H9 (cell line): ENCODE data around the gene PPP1R13B. TPM values are rescaled to one million over a fixed set of nuclear protein-coding genes. Genes with fewer than 3 reads are reported as not detected.

Experiments
- DNase-seq: peaks from one replicate; pipeline ENCODE4 v3.0.0-alpha.2; 2017
- H2AFZ ChIP-seq: one replicate; pipeline ENCODE4 v1.6.1; 2013; ENCODE audit warnings: mild to moderate bottlenecking, low read length, control low read depth, moderate library complexity
- H2AK5ac ChIP-seq: 2 replicates; pipeline ENCODE4 v1.6.1; 2013; ENCODE audit warnings: low read length, control low read depth, mixed read lengths; ENCODE audit not compliant: insufficient read length
- H2BK120ac ChIP-seq: one replicate; pipeline ENCODE4 v1.6.1; 2013; ENCODE audit warnings: low read depth, mild to moderate bottlenecking, low read length, control low read depth, inconsistent platforms; ENCODE audit not compliant: poor library complexity, severe bottlenecking
- H2BK12ac ChIP-seq: 2 replicates; pipeline ENCODE4 v1.6.1; 2013; ENCODE audit warnings: low read length, control low read depth, mixed read lengths, low read depth; ENCODE audit not compliant: insufficient read length
- H2BK15ac ChIP-seq: 2 replicates; pipeline ENCODE4 v1.6.1; 2013; ENCODE audit warnings: low read depth, low read length, control low read depth
- H2BK20ac ChIP-seq: one replicate; pipeline ENCODE4 v1.6.1; 2013; ENCODE audit warnings: low read depth, mild to moderate bottlenecking, low read length, control low read depth, inconsistent platforms; ENCODE audit not compliant: poor library complexity, severe bottlenecking
- H2BK5ac ChIP-seq: 2 replicates; pipeline ENCODE4 v1.6.1; 2013; ENCODE audit warnings: low read length, control low read depth, mixed read lengths; ENCODE audit not compliant: insufficient read length
- H3K14ac ChIP-seq: 2 replicates; pipeline ENCODE4 v1.6.1; 2013; ENCODE audit warnings: low read length, control low read depth; ENCODE audit not compliant: insufficient read depth
- H3K18ac ChIP-seq: 2 replicates; pipeline ENCODE4 v1.6.1; 2013; ENCODE audit warnings: low read depth, mild to moderate bottlenecking, mixed read lengths, low read length, control low read depth; ENCODE audit not compliant: insufficient read length
- H3K23ac ChIP-seq: 2 replicates; pipeline ENCODE4 v1.6.1; 2013; ENCODE audit warnings: low read length, control low read depth, mixed read lengths, low read depth; ENCODE audit not compliant: insufficient read length
- H3K23me2 ChIP-seq: 2 replicates; pipeline ENCODE4 v1.6.1; 2013; ENCODE audit warnings: low read depth, mild to moderate bottlenecking, mixed read lengths, low read length, control low read depth; ENCODE audit not compliant: insufficient read length, poor library complexity, severe bottlenecking
- H3K27ac ChIP-seq: 2 replicates; pipeline ENCODE4 v1.5.1; 2013; ENCODE audit warnings: low read length, control low read depth, mixed read lengths, low read depth; ENCODE audit not compliant: insufficient read length
- H3K27me3 ChIP-seq: 2 replicates; pipeline ENCODE4 v1.6.1; 2013; ENCODE audit warnings: low read length, control low read depth, inconsistent platforms; ENCODE audit not compliant: insufficient read depth
- H3K4ac ChIP-seq: 2 replicates; pipeline ENCODE4 v1.6.1; 2013; ENCODE audit warnings: low read depth, mild to moderate bottlenecking, control low read depth, inconsistent platforms, low read length, moderate library complexity
- H3K4me1 ChIP-seq: 2 replicates; pipeline ENCODE4 v1.6.1; 2013; ENCODE audit warnings: low read length, control low read depth, inconsistent platforms; ENCODE audit not compliant: insufficient read depth
- H3K4me2 ChIP-seq: 2 replicates; pipeline ENCODE4 v1.6.1; 2013; ENCODE audit warnings: low read length, control low read depth, mixed read lengths; ENCODE audit not compliant: insufficient read length, insufficient read depth
- H3K56ac ChIP-seq: 2 replicates; pipeline ENCODE4 v1.6.1; 2013; ENCODE audit warnings: low read depth, mild to moderate bottlenecking, mixed read lengths, low read length, control low read depth; ENCODE audit not compliant: insufficient read length
- H3K79me1 ChIP-seq: 2 replicates; pipeline ENCODE4 v1.6.1; 2013; ENCODE audit warnings: low read depth, mild to moderate bottlenecking, moderate library complexity, low read length, control low read depth, inconsistent platforms; ENCODE audit not compliant: insufficient read depth, poor library complexity, severe bottlenecking
- H3K79me2 ChIP-seq: 2 replicates; pipeline ENCODE4 v1.6.1; 2013; ENCODE audit warnings: low read length, control low read depth, inconsistent platforms; ENCODE audit not compliant: insufficient read depth
- H3K9ac ChIP-seq: 2 replicates; pipeline ENCODE4 v1.6.1; 2013; ENCODE audit warnings: low read length, control low read depth, mixed read lengths; ENCODE audit not compliant: insufficient read length; ENCODE audit errors: extremely low read depth
- H3K9me3 ChIP-seq: one replicate; pipeline ENCODE4 v1.6.1; 2013; ENCODE audit warnings: low read depth, low read length, inconsistent platforms; ENCODE audit not compliant: control insufficient read depth
- H3T11ph ChIP-seq: one replicate; pipeline ENCODE4 v1.6.1; 2013; ENCODE audit warnings: mild to moderate bottlenecking, low read length, control low read depth, inconsistent platforms
- H4K20me1 ChIP-seq: one replicate; pipeline ENCODE4 v1.6.1; 2013; ENCODE audit not compliant: control insufficient read depth, insufficient read length, insufficient read depth
- H4K5ac ChIP-seq: 2 replicates; pipeline ENCODE4 v1.6.1; 2013; ENCODE audit warnings: low read depth, mild to moderate bottlenecking, mixed read lengths, low read length, control low read depth; ENCODE audit not compliant: insufficient read length
- H4K8ac ChIP-seq: replicated peaks from 2 replicates; pipeline ENCODE4 v1.6.1; 2013; ENCODE audit warnings: low read length, control low read depth, mixed read lengths, low read depth; ENCODE audit not compliant: insufficient read length
- H4K91ac ChIP-seq: 2 replicates; pipeline ENCODE4 v1.6.1; 2013; ENCODE audit warnings: low read depth, mild to moderate bottlenecking, moderate library complexity, mixed read lengths, low read length, control low read depth; ENCODE audit not compliant: insufficient read length
- H3K27ac Mint-ChIP-seq, 3 experiments: 2 replicates in 2 of 3; 3 replicates in 1 of 3; pipeline ENCODE4 v1.8.0; 2020 to 2021; ENCODE audit warnings: mixed read lengths in 3 of 3, mild to moderate bottlenecking in 1 of 3, moderate library complexity in 1 of 3
- H3K27me3 Mint-ChIP-seq: 2 replicates; pipeline ENCODE4 v1.8.0; 2021; ENCODE audit warnings: low read depth, mild to moderate bottlenecking, moderate library complexity, mixed read lengths
- H3K36me3 Mint-ChIP-seq, 3 experiments: 2 replicates in 2 of 3; 3 replicates in 1 of 3; pipeline ENCODE4 v1.8.0; 2020 to 2021; ENCODE audit warnings: low read depth in 3 of 3, mixed read lengths in 3 of 3; ENCODE audit not compliant: insufficient read depth in 1 of 3
- H3K4me1 Mint-ChIP-seq, 2 experiments: 2 replicates each; pipeline ENCODE4 v1.8.0; 2020; ENCODE audit warnings: mixed read lengths in 2 of 2
- H3K4me3 Mint-ChIP-seq, 2 experiments: 2 replicates in 1 of 2; 3 replicates in 1 of 2; pipeline ENCODE4 v1.8.0; 2020 to 2021; ENCODE audit warnings: mild to moderate bottlenecking in 2 of 2, mixed read lengths in 2 of 2, moderate library complexity in 1 of 2
- H3K9me3 Mint-ChIP-seq, 2 experiments: 2 replicates in 1 of 2; 3 replicates in 1 of 2; pipeline ENCODE4 v1.8.0; 2020; ENCODE audit warnings: mild to moderate bottlenecking in 2 of 2, mixed read lengths in 2 of 2, moderate library complexity in 1 of 2
- CTCF ChIP-seq: fragments of 200-600 bp; sonication (generic); conservative IDR thresholded peaks from 3 replicates; pipeline ENCODE4 v1.8.0; 2021; ENCODE audit warnings: antibody characterized with exemption, mild to moderate bottlenecking
- WGBS: extraction: QIAGEN DNeasy Blood & Tissue Kit; methylation state at CpG from one replicate; pipeline ENCODE4 v1.1.7; 2013; ENCODE audit warnings: missing lambda C conversion rate, low lambda C conversion rate, mixed read lengths; ENCODE audit not compliant: insufficient read length; ENCODE audit errors: extremely low coverage; 5-methylcytosine and 5-hydroxymethylcytosine counted together
- total RNA-seq: library from RNA; stranded (reverse); gene quantifications from 2 replicates; pipeline ENCODE4 v1.2.1, GENCODE V29; 2021

PPP1R13B gene
- total RNA-seq, 1 experiment from 2014 or later: 6.0 TPM

GRCh38 chr14:103828315-103828967 is 18.9 kb downstream of the PPP1R13B start:
- Histone ChIP-seq H3K79me1 (no peaks in the 10 kb centered on the region), H4K20me1 (no peaks in the 10 kb centered on the region), H4K91ac (no peak overlapping the region), H2BK120ac (no peak overlapping the region), H3K4ac (no peak overlapping the region), H4K8ac (no peak overlapping the region), H2AFZ (no peak overlapping the region), H3T11ph (no peak overlapping the region), H3K79me2 (no peaks in the 10 kb centered on the region), H2BK12ac (no peak overlapping the region), H4K5ac (no peak overlapping the region), H2BK5ac (no peak overlapping the region), H3K4me2 (no peak overlapping the region), H3K23me2 (no peaks in the 10 kb centered on the region), H2BK15ac (no peak overlapping the region), H3K4me1 (no peaks in the 10 kb centered on the region), H3K56ac (no peak overlapping the region), H2BK20ac (no peak overlapping the region), H3K9me3 (no peaks in the 10 kb centered on the region), H3K27ac (no peak overlapping the region), H3K23ac (no peak overlapping the region), H3K18ac (no peak overlapping the region), H3K14ac (no peak overlapping the region), H3K9ac (no peak overlapping the region), H2AK5ac (no peak overlapping the region), H3K27me3 (no peaks in the 10 kb centered on the region)
- Mint-ChIP-seq H3K4me3 (no peak overlapping the region), H3K27me3 (no peaks in the 10 kb centered on the region), H3K4me1 (no peaks in the 10 kb centered on the region), H3K36me3 (no peaks in the 10 kb centered on the region), H3K27ac (peak overlapping the region in 1 of 3 experiments; percentile 41; a peak in 1 of 7 replicates), H3K9me3 (no peaks in the 10 kb centered on the region)
- no peak for DNase-seq
- TF ChIP-seq CTCF: no peak
- WGBS: no CpG with 5 or more reads among the region's 9 CpGs
